ENCODE measurements around the gene MAPT.
"Not testable (repeated sequence)": the region's sequence is repeated elsewhere in the genome, so short reads cannot be mapped to it uniquely, and the experiment has no call there.

Gene MAPT

GRCh38 chr17:45934044-45934979, 40.0 kb downstream of the MAPT start:
- Mint-ChIP-seq H3K27me3 (ENCODE audit: low read depth) (peaks cover 8% of the 10 kb centered on the region), H3K36me3 (ENCODE audit: low read depth) (no peaks in the 10 kb centered on the region), H3K9me3 (no peaks in the 10 kb centered on the region), H3K27ac (no peak overlapping the region), H3K4me3 (no peak overlapping the region), H3K4me1 (peaks cover 7% of the 10 kb centered on the region)
- TF ChIP-seq CTCF (IDR thresholded peaks at IDR 0.05; ENCODE audit: unreplicated experiment in 3 of 3), result no peak

GRCh38 chr17:45935197-45935709, 40.9 kb downstream of the MAPT start:
- Mint-ChIP-seq H3K4me1 (peaks cover 7% of the 10 kb centered on the region), H3K27me3 (ENCODE audit: low read depth) (peaks cover 10% of the 10 kb centered on the region), H3K4me3 (no peak overlapping the region), H3K27ac (no peak overlapping the region), H3K36me3 (ENCODE audit: low read depth) (no peaks in the 10 kb centered on the region), H3K9me3 (no peaks in the 10 kb centered on the region)
- no peak for TF ChIP-seq CTCF (IDR thresholded peaks at IDR 0.05; ENCODE audit: unreplicated experiment in 3 of 3)

- Mint-ChIP-seq H3K27me3 (ENCODE audit: low read depth) (peaks cover 12% of the 10 kb centered on the region), H3K27ac (peak overlapping the region in 1 of 3 experiments; percentile 10), H3K4me1 (peaks cover 7% of the 10 kb centered on the region), H3K4me3 (no peak overlapping the region), H3K36me3 (ENCODE audit: low read depth) (no peaks in the 10 kb centered on the region), H3K9me3 (no peaks in the 10 kb centered on the region)
- no peak for TF ChIP-seq CTCF (IDR thresholded peaks at IDR 0.05; ENCODE audit: unreplicated experiment in 3 of 3)
These were observed 41.6 kb downstream of the MAPT start for GRCh38 chr17:45935710-45936509.

- Mint-ChIP-seq H3K4me3 (no peak overlapping the region), H3K4me1 (peaks cover 7% of the 10 kb centered on the region)
These were observed 42.3 kb downstream of the MAPT start for GRCh38 chr17:45936610-45937009.

GRCh38 chr17:45937186-45937585, 42.8 kb downstream of the MAPT start:
- peaks cover 17% of the 10 kb centered on the region for H3K27me3 Mint-ChIP-seq (ENCODE audit: low read depth)
- not testable (repeated sequence) for H3K4me3 Mint-ChIP-seq; H3K36me3 Mint-ChIP-seq (ENCODE audit: low read depth); H3K9me3 Mint-ChIP-seq; H3K4me1 Mint-ChIP-seq; H3K27ac Mint-ChIP-seq

More at GRCh38 chr17:45936610-45937009, 42.3 kb downstream of the MAPT start:
- H3K27ac Mint-ChIP-seq, result peak overlapping the region in 1 of 3 experiments; percentile 10
- TF ChIP-seq CTCF (IDR thresholded peaks at IDR 0.05; ENCODE audit: unreplicated experiment in 3 of 3), result no peak
- peaks cover 13% of the 10 kb centered on the region for H3K27me3 Mint-ChIP-seq (ENCODE audit: low read depth)
- no peaks in the 10 kb centered on the region for H3K9me3 Mint-ChIP-seq
- H3K36me3 Mint-ChIP-seq (ENCODE audit: low read depth), result no peaks in the 10 kb centered on the region

GRCh38 chr17:45939395-45939794, 45.0 kb downstream of the MAPT start:
- no peak overlapping the region for H3K27ac Mint-ChIP-seq
- H3K4me1 Mint-ChIP-seq, result peaks cover 7% of the 10 kb centered on the region
- peaks cover 30% of the 10 kb centered on the region for H3K27me3 Mint-ChIP-seq (ENCODE audit: low read depth)
- H3K36me3 Mint-ChIP-seq (ENCODE audit: low read depth), result no peaks in the 10 kb centered on the region
- TF ChIP-seq CTCF (IDR thresholded peaks at IDR 0.05; ENCODE audit: unreplicated experiment in 3 of 3), result no peak
- H3K4me3 Mint-ChIP-seq, result no peak overlapping the region
- no peaks in the 10 kb centered on the region for H3K9me3 Mint-ChIP-seq
